Astrocyte (in vitro differentiated cells and primary cell): ENCODE measurements around the gene LANCL2.

Source experiments
- EZH2 ChIP-seq: IDR thresholded peaks from 2 replicates; pipeline ENCODE4 v1.6.1; 2012; ENCODE audit warnings: mild to moderate bottlenecking, low read length, inconsistent platforms; ENCODE audit not compliant: insufficient read depth
- TF ChIP-seq, protein P1 (sequence below): IDR thresholded peaks from 2 replicates; pipeline ENCODE4 v1.5.1; 2011; ENCODE audit warnings: low read depth, mild to moderate bottlenecking, inconsistent platforms, low read length, moderate library complexity; ENCODE audit not compliant: insufficient read depth

DNA sequence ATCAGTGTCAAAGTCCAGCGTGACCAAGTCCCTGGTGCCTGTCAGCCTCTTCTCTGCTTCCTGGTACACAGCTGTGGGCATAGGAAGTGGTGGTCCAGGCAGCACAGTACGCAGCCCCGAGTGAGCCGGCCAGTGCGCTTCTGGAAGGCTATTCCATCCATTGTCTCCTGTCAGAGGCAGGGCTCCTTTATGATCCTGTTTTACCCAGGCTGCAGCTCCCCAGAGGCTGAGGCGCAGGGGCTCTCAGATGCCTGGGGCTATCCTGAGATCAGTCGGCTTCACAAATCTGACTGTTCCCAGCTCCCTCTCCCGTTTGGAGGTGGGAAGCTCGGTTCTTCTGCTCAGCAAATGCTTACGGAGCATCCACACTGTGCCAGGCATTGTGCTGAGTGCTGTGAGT lies 70.3 kb downstream of the LANCL2 start:
- TF ChIP-seq, protein P1, sequence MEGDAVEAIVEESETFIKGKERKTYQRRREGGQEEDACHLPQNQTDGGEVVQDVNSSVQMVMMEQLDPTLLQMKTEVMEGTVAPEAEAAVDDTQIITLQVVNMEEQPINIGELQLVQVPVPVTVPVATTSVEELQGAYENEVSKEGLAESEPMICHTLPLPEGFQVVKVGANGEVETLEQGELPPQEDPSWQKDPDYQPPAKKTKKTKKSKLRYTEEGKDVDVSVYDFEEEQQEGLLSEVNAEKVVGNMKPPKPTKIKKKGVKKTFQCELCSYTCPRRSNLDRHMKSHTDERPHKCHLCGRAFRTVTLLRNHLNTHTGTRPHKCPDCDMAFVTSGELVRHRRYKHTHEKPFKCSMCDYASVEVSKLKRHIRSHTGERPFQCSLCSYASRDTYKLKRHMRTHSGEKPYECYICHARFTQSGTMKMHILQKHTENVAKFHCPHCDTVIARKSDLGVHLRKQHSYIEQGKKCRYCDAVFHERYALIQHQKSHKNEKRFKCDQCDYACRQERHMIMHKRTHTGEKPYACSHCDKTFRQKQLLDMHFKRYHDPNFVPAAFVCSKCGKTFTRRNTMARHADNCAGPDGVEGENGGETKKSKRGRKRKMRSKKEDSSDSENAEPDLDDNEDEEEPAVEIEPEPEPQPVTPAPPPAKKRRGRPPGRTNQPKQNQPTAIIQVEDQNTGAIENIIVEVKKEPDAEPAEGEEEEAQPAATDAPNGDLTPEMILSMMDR = no peak
- no peak for TF ChIP-seq EZH2
